H1 (cell line): ENCODE data around the gene YLPM1. TPM values are rescaled to one million over a fixed set of nuclear protein-coding genes. Genes with fewer than 3 reads are reported as not detected.

Experiments used
- CTCF ChIA-PET: fragments of 300-600 bp; sonication (Branson Sonifier 250); formaldehyde crosslinking; loops from one replicate; lab custom pipeline; 2021; ENCODE audit not compliant: partially characterized antibody; lab: Charles Lee
- POLR2A ChIA-PET: fragments of 300-600 bp; sonication (Branson Sonifier 250); formaldehyde crosslinking; loops from one replicate; lab custom pipeline; 2021; ENCODE audit warnings: inconsistent platforms; ENCODE audit not compliant: partially characterized antibody; lab: Charles Lee
- DNase-seq, 2 experiments: peaks; one replicate each; pipeline versions ENCODE4 v3.0.0 to v3.0.0-alpha.2; 2010 to 2022; ENCODE audit warnings: low spot score in 2 of 2, low read depth in 1 of 2, mixed read lengths in 1 of 2
- FAIRE-seq: peaks from 2 replicates; lab custom pipeline; 2011; peaks lifted over from hg19 to GRCh38; lab: Jason Lieb, UNC
- H2AFZ ChIP-seq: 2 replicates; pipeline ENCODE4 v1.8.1; 2012; ENCODE audit warnings: low read length, inconsistent platforms
- H2AK5ac ChIP-seq: 2 replicates; pipeline ENCODE4 v1.6.1; 2013; ENCODE audit warnings: low read depth, low read length
- H2BK120ac ChIP-seq: replicated peaks from 2 replicates; pipeline ENCODE3; 2013; ENCODE audit warnings: low read depth, low read length, inconsistent platforms
- H2BK12ac ChIP-seq: 2 replicates; pipeline ENCODE4 v1.6.1; 2013; ENCODE audit warnings: low read depth, low read length
- H2BK15ac ChIP-seq: 2 replicates; pipeline ENCODE4 v1.6.1; 2013; ENCODE audit warnings: low read length
- H2BK20ac ChIP-seq: 2 replicates; pipeline ENCODE4 v1.6.1; 2013; ENCODE audit warnings: low read length
- H2BK5ac ChIP-seq: 2 replicates; pipeline ENCODE4 v1.6.1; 2013; ENCODE audit warnings: low read depth, low read length
- H3K14ac ChIP-seq: 2 replicates; pipeline ENCODE4 v1.6.1; 2013; ENCODE audit warnings: inconsistent platforms; ENCODE audit not compliant: insufficient read length
- H3K18ac ChIP-seq: 2 replicates; pipeline ENCODE4 v1.6.1; 2013; ENCODE audit warnings: low read length; ENCODE audit errors: extremely low read depth
- H3K23ac ChIP-seq: 2 replicates; pipeline ENCODE4 v1.6.1; 2013; ENCODE audit warnings: inconsistent platforms; ENCODE audit not compliant: insufficient read length
- H3K23me2 ChIP-seq: 2 replicates; pipeline ENCODE4 v1.6.1; 2013; ENCODE audit warnings: low read depth, low read length
- H3K27ac ChIP-seq: 2 replicates; pipeline ENCODE4 v1.6.1; 2011; ENCODE audit warnings: low read depth, low read length, inconsistent platforms
- H3K27me3 ChIP-seq, 4 experiments: replicated peaks in 1 of 4; 1 replicate in 1 of 4; 2 replicates in 3 of 4; pipeline versions ENCODE4 v1.6.1 to v1.8.1; 2011 to 2013; ENCODE audit warnings: low read length in 3 of 4, mild to moderate bottlenecking in 3 of 4, inconsistent platforms in 2 of 4, mixed read lengths in 2 of 4, moderate library complexity in 1 of 4; ENCODE audit not compliant: control insufficient read depth in 3 of 4, insufficient read depth in 3 of 4; ENCODE audit errors: extremely low read depth in 1 of 4
- H3K36me3 ChIP-seq, 4 experiments: 2 replicates each; pipeline versions ENCODE4 v1.6.1 to v1.8.1; 2011 to 2013; ENCODE audit warnings: mild to moderate bottlenecking in 4 of 4, low read length in 3 of 4, moderate library complexity in 2 of 4, control low read depth in 1 of 4, inconsistent platforms in 1 of 4; ENCODE audit not compliant: insufficient read depth in 4 of 4, control insufficient read depth in 2 of 4
- H3K4ac ChIP-seq: replicated peaks from 2 replicates; pipeline ENCODE3; 2013; ENCODE audit warnings: low read length, low read depth, mixed read lengths, inconsistent platforms; ENCODE audit not compliant: insufficient read length
- H3K4me1 ChIP-seq, 4 experiments: replicated peaks in 1 of 4; 1 replicate in 1 of 4; 2 replicates in 3 of 4; pipeline versions ENCODE4 v1.6.1 to v1.8.1; 2011 to 2013; ENCODE audit warnings: low read length in 3 of 4, inconsistent platforms in 2 of 4, mixed read lengths in 1 of 4; ENCODE audit not compliant: insufficient read depth in 4 of 4, control insufficient read depth in 3 of 4
- H3K4me2 ChIP-seq, 2 experiments: 2 replicates each; pipeline versions ENCODE4 v1.6.1 to v1.8.1; 2011 to 2013; ENCODE audit warnings: low read depth in 2 of 2, low read length in 2 of 2, control low read depth in 1 of 2, inconsistent platforms in 1 of 2, mild to moderate bottlenecking in 1 of 2; ENCODE audit not compliant: insufficient read depth in 1 of 2
- H3K4me3 ChIP-seq, 4 experiments: fragments of 200-600, 300-600 bp in 1 of 4; sonication (generic), shearing (Covaris generic), sonication (Bioruptor Twin) in 1 of 4; 2 replicates each; pipeline versions ENCODE4 v1.5.1 to v1.8.1; 2011 to 2016; ENCODE audit warnings: low read length in 4 of 4, low read depth in 3 of 4, control low read depth in 2 of 4, inconsistent platforms in 2 of 4, mild to moderate bottlenecking in 2 of 4, mixed read lengths in 1 of 4, moderate library complexity in 1 of 4; ENCODE audit not compliant: insufficient read depth in 2 of 4; ENCODE audit errors: extremely low read depth in 1 of 4
- H3K56ac ChIP-seq: replicated peaks from 2 replicates; pipeline ENCODE3; 2013; ENCODE audit warnings: low read depth, mild to moderate bottlenecking, mixed read lengths, low read length, inconsistent platforms; ENCODE audit not compliant: insufficient read length
- H3K79me1 ChIP-seq: 2 replicates; pipeline ENCODE4 v1.6.1; 2013; ENCODE audit warnings: low read depth, low read length, control low read depth
- H3K79me2 ChIP-seq, 2 experiments: 2 replicates each; pipeline versions ENCODE4 v1.6.1 to v1.8.1; 2012 to 2013; ENCODE audit warnings: low read length in 2 of 2, mild to moderate bottlenecking in 2 of 2, inconsistent platforms in 1 of 2; ENCODE audit not compliant: insufficient read depth in 2 of 2, control insufficient read depth in 1 of 2
- H3K9ac ChIP-seq, 4 experiments: replicated peaks in 1 of 4; 1 replicate in 1 of 4; 2 replicates in 3 of 4; pipeline versions ENCODE4 v1.6.1 to v1.8.1; 2011 to 2013; ENCODE audit warnings: low read depth in 3 of 4, low read length in 3 of 4, control low read depth in 2 of 4, mild to moderate bottlenecking in 2 of 4, moderate library complexity in 2 of 4, inconsistent platforms in 1 of 4; ENCODE audit errors: extremely low read depth in 1 of 4
- H3K9me3 ChIP-seq, 2 experiments: 2 replicates each; pipeline versions ENCODE4 v1.6.1 to v1.8.1; 2012 to 2013; ENCODE audit warnings: mild to moderate bottlenecking in 2 of 2, moderate library complexity in 2 of 2, control low read depth in 1 of 2, inconsistent platforms in 1 of 2, low read depth in 1 of 2, low read length in 1 of 2, mixed read lengths in 1 of 2; ENCODE audit not compliant: insufficient read depth in 2 of 2
- H4K20me1 ChIP-seq, 2 experiments: replicated peaks in 1 of 2; 2 replicates each; pipeline versions ENCODE3 to v1.8.1; 2011 to 2013; ENCODE audit warnings: inconsistent platforms in 2 of 2, low read length in 2 of 2, mild to moderate bottlenecking in 1 of 2; ENCODE audit not compliant: insufficient read depth in 2 of 2, control insufficient read depth in 1 of 2
- H4K5ac ChIP-seq: 2 replicates; pipeline ENCODE4 v1.6.1; 2013; ENCODE audit warnings: low read length, low read depth, mixed read lengths, inconsistent platforms; ENCODE audit not compliant: insufficient read length
- H4K8ac ChIP-seq: 2 replicates; pipeline ENCODE4 v1.8.0; 2013; ENCODE audit warnings: mild to moderate bottlenecking, moderate library complexity, low read length, inconsistent platforms; ENCODE audit not compliant: insufficient read depth; ENCODE audit errors: extremely low read depth
- H4K91ac ChIP-seq: replicated peaks from 2 replicates; pipeline ENCODE3; 2013; ENCODE audit warnings: low read length, mixed read lengths, inconsistent platforms; ENCODE audit not compliant: insufficient read length
- CBX8 ChIP-seq: fragments of 300-800, 300-1000 bp; sonication (generic); IDR thresholded peaks from 2 replicates; pipeline ENCODE4 v1.7.1; 2016; ENCODE audit warnings: low read depth, low read length, borderline replicate concordance
- CHD2 ChIP-seq: IDR thresholded peaks from 2 replicates; pipeline ENCODE4 v1.6.1; 2012; ENCODE audit warnings: low read length, improper control_type of control experiment
- JUN ChIP-seq: IDR thresholded peaks from 2 replicates; pipeline ENCODE4 v1.6.1; 2011; ENCODE audit warnings: low read depth, mild to moderate bottlenecking, improper control_type of control experiment, low read length
- KDM4A ChIP-seq: IDR thresholded peaks from one replicate; pipeline ENCODE4 v1.7.1; 2012; ENCODE audit warnings: low read depth, mild to moderate bottlenecking, moderate library complexity, low read length, inconsistent platforms; ENCODE audit not compliant: severe bottlenecking
- POLR2A ChIP-seq, 2 experiments: IDR thresholded peaks; 1 replicate in 1 of 2; 2 replicates in 1 of 2; pipeline ENCODE4 v1.6.1; 2011; ENCODE audit warnings: low read depth in 2 of 2, low read length in 2 of 2, mild to moderate bottlenecking in 2 of 2; ENCODE audit errors: control extremely low read depth in 1 of 2
- POU5F1 ChIP-seq: IDR thresholded peaks from 2 replicates; pipeline ENCODE4 v1.6.1; 2011; ENCODE audit warnings: low read depth, mild to moderate bottlenecking, low read length, moderate library complexity
- RFX5 ChIP-seq: IDR thresholded peaks from 2 replicates; pipeline ENCODE4 v1.6.1; 2011; ENCODE audit warnings: low read depth, low read length, improper control_type of control experiment, borderline replicate concordance
- RXRA ChIP-seq: IDR thresholded peaks from 2 replicates; pipeline ENCODE4 v1.6.1; 2011; ENCODE audit warnings: low read depth, mild to moderate bottlenecking, low read length, moderate library complexity; ENCODE audit not compliant: insufficient read depth
- SP2 ChIP-seq: IDR thresholded peaks from 2 replicates; pipeline ENCODE4 v1.6.1; 2012; ENCODE audit warnings: mild to moderate bottlenecking, low read length, inconsistent platforms
- TAF7 ChIP-seq: optimal IDR thresholded peaks from 2 replicates; pipeline ENCODE3; 2011; ENCODE audit warnings: low read depth, mild to moderate bottlenecking, inconsistent platforms, low read length, moderate library complexity, borderline replicate concordance
- ZNF274 ChIP-seq: IDR thresholded peaks from 2 replicates; pipeline ENCODE4 v1.7.0; 2012; ENCODE audit warnings: low read length, borderline replicate concordance; ENCODE audit errors: extremely low read depth
- WGBS, 2 experiments: shearing (Covaris generic) in 1 of 2; methylation state at CpG; one replicate each; pipeline versions ENCODE4 v1.1.6 to v1.1.7; 2013 to 2015; ENCODE audit warnings: low lambda C conversion rate in 2 of 2, mixed read lengths in 2 of 2, inconsistent platforms in 1 of 2, low coverage in 1 of 2, missing lambda C conversion rate in 1 of 2; ENCODE audit not compliant: insufficient replicate concordance in 2 of 2, insufficient coverage in 1 of 2, insufficient read length in 1 of 2; ENCODE audit errors: extremely low coverage in 1 of 2, missing lambda C conversion rate in 1 of 2; 5-methylcytosine and 5-hydroxymethylcytosine counted together
- polyA plus RNA-seq, 7 experiments: library from polyadenylated mRNA; depleted of rRNA in 3 of 7; stranded (reverse) in 5 of 7; unstranded in 2 of 7; fragments of >200 nt in 5 of 7; fragments of 200-250 nt in 2 of 7; gene quantifications; 1 replicate in 5 of 7; 2 replicates in 1 of 7; 4 replicates in 1 of 7; pipeline versions ENCODE4 v1.2.1 to v1.2.3, GENCODE V29; 2011 to 2013; ENCODE audit warnings: missing spikeins in 2 of 7, mixed read lengths in 2 of 7
- total RNA-seq: library from RNA; stranded (reverse); fragmentation: NEBNext Ultra II Directional; extraction: Animal tissue kit (Norgen Biotek cat#: 25700); gene quantifications from 2 replicates; pipeline ENCODE4 v1.2.1, GENCODE V29; 2021

The YLPM1 gene
- total and polyA plus RNA-seq, 2 of the 8 experiments (the other 6 are each of a cell fraction or from before 2014, with no cell fraction given) = 13.5 to 71.7 TPM

DNA sequence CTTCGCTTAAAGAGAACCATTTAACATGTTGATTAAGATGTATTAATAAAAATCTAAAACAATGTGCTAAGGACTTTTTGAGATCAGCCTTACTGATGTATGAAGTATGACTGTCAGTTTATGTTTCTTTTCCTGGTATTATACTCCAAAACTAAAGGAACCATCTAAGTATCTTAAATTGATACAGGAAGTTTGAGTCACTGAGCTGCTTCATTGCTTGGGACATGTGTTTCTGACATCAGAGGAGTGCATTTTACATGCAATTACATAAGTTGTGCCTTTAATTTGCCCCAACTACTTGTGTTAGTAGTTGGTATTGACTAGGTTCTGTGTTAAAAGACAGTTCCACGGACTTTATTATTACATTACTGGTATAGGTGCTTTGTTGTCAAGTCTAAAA, 61.9 kb downstream of the YLPM1 start:
- Histone ChIP-seq H2BK12ac (no peak overlapping the region), H3K56ac (no peak overlapping the region), H2BK120ac (no peak overlapping the region), H4K91ac (no peak overlapping the region), H3K27me3 (no peaks in the 10 kb centered on the region), H4K5ac (no peak overlapping the region), H2BK15ac (no peak overlapping the region), H2BK20ac (no peak overlapping the region), H2AFZ (no peak overlapping the region), H2AK5ac (no peak overlapping the region), H4K8ac (no peak overlapping the region), H3K18ac (no peak overlapping the region), H3K79me2 (0 out of 4 replicates have a peak, but pooled peaks cover 0 to 3% of the 10 kb centered on the region in 2 experiments), H3K14ac (no peak overlapping the region), H3K23ac (no peak overlapping the region), H3K9ac (no peak overlapping the region), H3K23me2 (no peaks in the 10 kb centered on the region), H3K27ac (no peak overlapping the region), H4K20me1 (no peaks in the 10 kb centered on the region), H2BK5ac (no peak overlapping the region), H3K4me3 (no peak overlapping the region), H3K36me3 (peaks cover 0 to 36% (median 24%) of the 10 kb centered on the region in 4 experiments; a peak in 5 of 8 replicates), H3K4me2 (no peak overlapping the region), H3K9me3 (no peaks in the 10 kb centered on the region), H3K4ac (no peak overlapping the region), H3K4me1 (no peaks in the 10 kb centered on the region; a peak in 2 of 7 replicates), H3K79me1 (no peaks in the 10 kb centered on the region; the same call in 1 of the 2 replicates)
- ChIA-PET POLR2A (no interaction called here), CTCF (no interaction called here)
- no peak for FAIRE-seq
- 91% methylated on average over 2 of the region's 2 CpGs; no CpG with 5 or more reads in 1 of the 2 experiments for WGBS, 2 experiments
- no peak for DNase-seq
- TF ChIP-seq TAF7 (no peak), ZNF274 (no peak), JUN (no peak), CHD2 (no peak), SP2 (no peak), POLR2A (IDR thresholded peaks at IDR 0.05; ENCODE audit: control extremely low read depth in 1 of 2, low read depth in 2 of 2, low read length in 2 of 2) (no peak), POU5F1 (no peak), KDM4A (no peak), RXRA (no peak), RFX5 (no peak), CBX8 (no peak)
